Naive thymus-derived CD4-positive, alpha-beta T cell (primary cell): Measurements from ENCODE around the gene RYK. TPM values are rescaled to one million over a fixed set of nuclear protein-coding genes. Genes with fewer than 3 reads are reported as not detected.
A peak's percentile ranks its signal among the peaks of the same experiment; 100 is the strongest.

Source experiments
- ATAC-seq: fragments of 150-1000 bp; cut with Tn5 transposase; 2 replicates; pipeline ENCODE4 v1.10.0; 2021; ENCODE audit warnings: mild to moderate bottlenecking, moderate library complexity
- CTCF ChIA-PET: fragments of 350-600 bp; sonication (Branson Sonifier 250); formaldehyde crosslinking; loops from one replicate; lab custom pipeline; 2021; ENCODE audit warnings: antibody characterized with exemption; lab: Charles Lee
- POLR2A ChIA-PET: fragments of 350-600 bp; sonication (Branson Sonifier 250); formaldehyde crosslinking; loops from one replicate; lab custom pipeline; 2021; ENCODE audit warnings: antibody characterized with exemption, inconsistent platforms; lab: Charles Lee
- DNase-seq, 9 donors: peaks; one replicate each; pipeline versions ENCODE4 v3.0.0 to v3.0.0-alpha.2; 2020 to 2022; ENCODE audit warnings: mixed read lengths in 1 of 9
- H3K27ac ChIP-seq: one replicate; pipeline ENCODE4 v1.7.0; 2013; ENCODE audit warnings: mild to moderate bottlenecking, low read depth, low read length, moderate library complexity
- H3K27me3 ChIP-seq, 2 donors: one replicate each; pipeline ENCODE4 v1.7.0; 2013; ENCODE audit warnings: low read length in 2 of 2, mild to moderate bottlenecking in 2 of 2, moderate library complexity in 2 of 2; ENCODE audit not compliant: control insufficient read depth in 2 of 2, insufficient read depth in 2 of 2
- H3K36me3 ChIP-seq, 3 experiments: 1 replicate in 2 of 3; 2 replicates in 1 of 3; pipeline ENCODE4 v1.7.0; 2013; ENCODE audit warnings: low read length in 3 of 3, mild to moderate bottlenecking in 3 of 3, moderate library complexity in 1 of 3; ENCODE audit not compliant: insufficient read depth in 3 of 3, control insufficient read depth in 2 of 3
- H3K4me1 ChIP-seq, 2 donors: one replicate each; pipeline ENCODE4 v1.7.0; 2013; ENCODE audit warnings: low read length in 2 of 2, mild to moderate bottlenecking in 2 of 2, moderate library complexity in 1 of 2; ENCODE audit not compliant: control insufficient read depth in 2 of 2, insufficient read depth in 2 of 2
- H3K4me3 ChIP-seq: 2 replicates; pipeline ENCODE4 v1.7.0; 2013; ENCODE audit warnings: mild to moderate bottlenecking, low read length
- H3K9me3 ChIP-seq, 3 experiments: 1 replicate in 2 of 3; 2 replicates in 1 of 3; pipeline ENCODE4 v1.7.0; 2013; ENCODE audit warnings: low read length in 3 of 3; ENCODE audit not compliant: control insufficient read depth in 2 of 3
- H3K27ac Mint-ChIP-seq, 9 donors: one replicate each; pipeline ENCODE4 v1.8.0; 2020 to 2022; ENCODE audit warnings: mixed read lengths in 9 of 9, mild to moderate bottlenecking in 8 of 9, moderate library complexity in 5 of 9, inconsistent platforms in 2 of 9
- H3K27me3 Mint-ChIP-seq, 5 donors: one replicate each; pipeline ENCODE4 v1.8.0; 2021 to 2022; ENCODE audit warnings: mixed read lengths in 5 of 5, mild to moderate bottlenecking in 1 of 5
- H3K36me3 Mint-ChIP-seq, 5 donors: one replicate each; pipeline ENCODE4 v1.8.0; 2020 to 2022; ENCODE audit warnings: mixed read lengths in 5 of 5, mild to moderate bottlenecking in 3 of 5, inconsistent platforms in 1 of 5
- H3K4me1 Mint-ChIP-seq, 7 donors: one replicate each; pipeline ENCODE4 v1.8.0; 2020 to 2022; ENCODE audit warnings: mixed read lengths in 7 of 7, mild to moderate bottlenecking in 3 of 7, inconsistent platforms in 1 of 7
- H3K4me3 Mint-ChIP-seq, 10 donors: one replicate each; pipeline ENCODE4 v1.8.0; 2020 to 2022; ENCODE audit warnings: mild to moderate bottlenecking in 10 of 10, mixed read lengths in 10 of 10, moderate library complexity in 6 of 10, inconsistent platforms in 2 of 10
- H3K9me3 Mint-ChIP-seq, 11 donors: one replicate each; pipeline ENCODE4 v1.8.0; 2020 to 2022; ENCODE audit warnings: mixed read lengths in 11 of 11, mild to moderate bottlenecking in 4 of 11, inconsistent platforms in 1 of 11, moderate library complexity in 1 of 11
- intact Hi-C, 2 donors: fragments of 100-400 bp; cut with micrococcal nuclease; formaldehyde crosslinking; loops; one replicate each; pipeline ENCODE4 v1.15.1; 2023
- polyA plus RNA-seq, 2 donors: library from polyadenylated mRNA; unstranded; fragments of 300-500 nt; fragmentation: Illumina TruSeq; gene quantifications; one replicate each; pipeline ENCODE4 v1.2.3, GENCODE V29; 2021
- total RNA-seq, 6 experiments: library from RNA in 5 of 6; stranded (reverse) in 5 of 6; gene quantifications; 1 replicate in 5 of 6; 2 replicates in 1 of 6; pipeline ENCODE4 v1.2.3 and lab custom pipeline; 2021 to 2026

RYK gene
- total RNA-seq: 10 to 100 TPM; 10.7 to 53.5 (median 50.5) TPM
- polyA plus RNA-seq: 10 to 100 TPM in 1 of 2 donors, 1 to 10 TPM in 1; 6.9 to 10.5 TPM
- total RNA-seq (lab: John Stamatoyannopoulos, UW): 65.6 reads per million, percentile 77 among the genes with 10 or more reads in this experiment

DNA sequence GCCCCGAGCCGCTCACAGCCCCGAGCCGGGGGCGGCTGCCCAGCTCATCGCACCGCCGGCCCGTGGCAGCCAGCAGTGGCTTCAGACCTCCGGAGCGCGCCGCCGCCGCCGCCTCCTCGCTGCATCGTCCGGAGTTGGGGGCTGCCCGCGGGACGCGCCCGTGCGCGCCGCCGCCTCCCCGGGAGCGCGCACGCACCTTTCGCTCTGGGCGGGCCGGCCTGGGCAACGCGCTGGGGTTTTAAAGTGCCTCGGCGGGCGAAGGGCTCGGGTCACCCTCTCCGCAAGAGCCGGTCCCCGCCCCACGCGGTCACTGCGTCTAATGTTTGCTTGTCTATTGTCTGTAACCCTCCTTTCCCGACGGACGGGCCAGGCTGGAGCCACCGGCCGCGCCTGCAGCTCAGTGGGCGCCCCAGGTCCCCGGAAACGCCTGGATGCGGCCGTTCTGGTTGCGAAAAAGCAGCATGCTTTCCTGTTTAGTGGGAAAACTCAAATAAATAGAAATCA, at the start of gene RYK:
Gene RYK, minus strand, starts transcription at position 143 of the 504 bp plus-strand sequence. CDS start 205 bp downstream, outside the sequence.
- peaks cover 0 to 10% (median 5%) of the 10 kb centered on the region in 11 donors for H3K9me3 Mint-ChIP-seq
- DNase-seq (peak; percentile 65 to 85 (median 79)), ATAC-seq (peak; percentile 93)
- Histone ChIP-seq H3K9me3 (no peaks in the 10 kb centered on the region), H3K4me3 (peak within 1 kb of the TSS; percentile 78), H3K27ac (peak within 1 kb of the TSS; percentile 86), H3K27me3 (no peaks in the 10 kb centered on the region), H3K36me3 (peaks cover 0 to 6% (median 0%) of the 10 kb centered on the region in 3 experiments), H3K4me1 (peaks cover 12 to 14% of the 10 kb centered on the region in 2 donors)
- ChIA-PET POLR2A (interaction anchor here (0.8 to 1.5 kb wide), 6 partner anchors 10 to 677 kb away, joined by 3 to 6 read pairs (median 4); partner anchors contain the start of gene CDV3), CTCF (interaction anchor here (1.9 kb wide), 1 partner anchor 26 kb away, joined by 6 read pairs; no protein-coding TSS in a partner anchor)
- peak within 1 kb of the TSS; percentile 72 to 99 (median 95) for H3K27ac Mint-ChIP-seq
- peak within 1 kb of the TSS; percentile 90 to 99 (median 96) for H3K4me3 Mint-ChIP-seq
- H3K27me3 Mint-ChIP-seq: peaks cover 0 to 54% (median 0%) of the 10 kb centered on the region in 5 donors
- peaks cover 25 to 62% (median 57%) of the 10 kb centered on the region in 7 donors for H3K4me1 Mint-ChIP-seq
- peaks cover 0 to 16% (median 8%) of the 10 kb centered on the region in 5 donors for H3K36me3 Mint-ChIP-seq
- intact Hi-C loops: loop anchor here (1.0 to 2.0 kb wide), 5 partner anchors 37 to 1528 kb away; partner anchors contain the start of genes CEP63 (in 2 of the 2), CDV3 (in 1 of the 2) and NPHP3 (in 1 of the 2)

GRCh38 chr3:134299888-134300206, 49.2 kb upstream of the RYK start:
- no peaks in the 10 kb centered on the region for H3K36me3 Mint-ChIP-seq
- ATAC-seq (no peak), DNase-seq (no peak)
- H3K4me1 ChIP-seq: peaks cover 3 to 4% of the 10 kb centered on the region in 2 donors
- no peak overlapping the region for H3K27ac ChIP-seq
- CTCF ChIA-PET: no interaction called here
- H3K4me3 ChIP-seq: no peak overlapping the region
- H3K9me3 ChIP-seq: no peaks in the 10 kb centered on the region
- intact Hi-C loops: loop anchor here (1.0 kb wide), 1 partner anchor 87 kb away; no protein-coding TSS in a partner anchor
- H3K27ac Mint-ChIP-seq: no peak overlapping the region
- H3K27me3 Mint-ChIP-seq: peaks cover 5 to 60% (median 18%) of the 10 kb centered on the region in 5 donors
- no peaks in the 10 kb centered on the region for H3K36me3 ChIP-seq
- no peaks in the 10 kb centered on the region for H3K27me3 ChIP-seq
- no peak overlapping the region for H3K4me3 Mint-ChIP-seq
- POLR2A ChIA-PET: no interaction called here
- peaks cover 0 to 5% (median 0%) of the 10 kb centered on the region in 11 donors for H3K9me3 Mint-ChIP-seq
- peaks cover 0 to 3% (median 0%) of the 10 kb centered on the region in 7 donors for H3K4me1 Mint-ChIP-seq

GRCh38 chr3:134299185-134299887, 48.7 kb upstream of the RYK start:
- Histone ChIP-seq H3K9me3 (no peaks in the 10 kb centered on the region), H3K4me3 (no peak overlapping the region), H3K4me1 (peaks cover 8 to 9% of the 10 kb centered on the region in 2 donors), H3K27me3 (no peaks in the 10 kb centered on the region), H3K36me3 (no peaks in the 10 kb centered on the region), H3K27ac (no peak overlapping the region)
- intact Hi-C loops: loop anchor here in 1 of 2 donors (1.0 kb wide), 1 partner anchor 86 kb away; no protein-coding TSS in a partner anchor
- peak overlapping the region in 1 of 9 donors; percentile 14 for H3K27ac Mint-ChIP-seq
- H3K36me3 Mint-ChIP-seq: no peaks in the 10 kb centered on the region
- ChIA-PET POLR2A (no interaction called here), CTCF (interaction anchor here (0.5 to 1.1 kb wide), 2 partner anchors 87 to 192 kb away, joined by 3 read pairs; no protein-coding TSS in a partner anchor)
- peak in 1 of 9 donors; percentile 12 for DNase-seq
- peaks cover 0 to 5% (median 0%) of the 10 kb centered on the region in 11 donors for H3K9me3 Mint-ChIP-seq
- H3K4me3 Mint-ChIP-seq: no peak overlapping the region
- no peak for ATAC-seq
- peaks cover 0 to 3% (median 0%) of the 10 kb centered on the region in 7 donors for H3K4me1 Mint-ChIP-seq
- peaks cover 2 to 55% (median 14%) of the 10 kb centered on the region in 5 donors for H3K27me3 Mint-ChIP-seq

DNA sequence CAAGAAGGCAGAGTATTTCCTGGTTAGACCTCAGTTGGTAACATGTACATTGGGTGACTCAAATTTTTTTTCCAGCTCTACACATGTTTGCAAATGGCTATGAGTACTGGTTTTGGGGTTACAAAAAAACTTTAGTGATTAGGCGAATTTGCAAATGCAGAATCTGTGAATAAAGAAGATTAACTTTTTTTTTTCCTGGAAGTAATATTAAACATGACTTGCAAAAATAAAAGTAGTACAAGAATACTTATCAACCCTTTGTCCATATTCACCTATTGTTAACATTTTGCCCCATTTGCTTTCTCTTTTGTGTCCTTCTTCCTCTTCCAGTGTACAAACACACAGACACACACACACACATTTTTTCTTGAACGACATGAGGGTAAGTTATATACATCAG, 47.6 kb upstream of the RYK start:
- Mint-ChIP-seq H3K4me1 (peaks cover 0 to 3% (median 0%) of the 10 kb centered on the region in 7 donors), H3K4me3 (no peak overlapping the region), H3K27me3 (peaks cover 0 to 44% (median 12%) of the 10 kb centered on the region in 5 donors), H3K27ac (no peak overlapping the region), H3K36me3 (no peaks in the 10 kb centered on the region), H3K9me3 (peaks cover 0 to 5% (median 0%) of the 10 kb centered on the region in 11 donors)
- POLR2A ChIA-PET: interaction anchor here (0.7 kb wide), 1 partner anchor 14 kb away, joined by 4 read pairs; no protein-coding TSS in a partner anchor
- H3K27ac ChIP-seq: no peak overlapping the region
- ATAC-seq (no peak), DNase-seq (no peak)
- no peaks in the 10 kb centered on the region for H3K36me3 ChIP-seq
- CTCF ChIA-PET: interaction anchor here (1.1 kb wide), 1 partner anchor 85 kb away, joined by 3 read pairs; no protein-coding TSS in a partner anchor
- H3K27me3 ChIP-seq: no peaks in the 10 kb centered on the region
- intact Hi-C loops: no loop called here
- H3K4me1 ChIP-seq: peaks cover 15 to 16% of the 10 kb centered on the region in 2 donors
- no peak overlapping the region for H3K4me3 ChIP-seq
- no peaks in the 10 kb centered on the region for H3K9me3 ChIP-seq

- Histone ChIP-seq H3K36me3 (no peaks in the 10 kb centered on the region), H3K27me3 (no peaks in the 10 kb centered on the region), H3K27ac (no peak overlapping the region), H3K4me3 (no peak overlapping the region), H3K9me3 (no peaks in the 10 kb centered on the region), H3K4me1 (peaks cover 15 to 18% of the 10 kb centered on the region in 2 donors)
- CTCF ChIA-PET: no interaction called here
- Mint-ChIP-seq H3K27me3 (peaks cover 0 to 37% (median 12%) of the 10 kb centered on the region in 5 donors), H3K9me3 (peaks cover 0 to 5% (median 0%) of the 10 kb centered on the region in 11 donors), H3K4me1 (peaks cover 0 to 3% (median 0%) of the 10 kb centered on the region in 7 donors), H3K27ac (no peak overlapping the region), H3K4me3 (no peak overlapping the region), H3K36me3 (no peaks in the 10 kb centered on the region)
- ATAC-seq (no peak), DNase-seq (no peak)
- intact Hi-C loops: no loop called here
- POLR2A ChIA-PET: no interaction called here
Observed at GRCh38 chr3:134296616-134297015, 46.0 kb upstream of the RYK start.

GRCh38 chr3:134295930-134296329, 45.3 kb upstream of the RYK start:
- H3K9me3 ChIP-seq: no peaks in the 10 kb centered on the region
- peaks cover 0 to 5% (median 0%) of the 10 kb centered on the region in 7 donors for H3K4me1 Mint-ChIP-seq
- no peak for DNase-seq
- no peaks in the 10 kb centered on the region for H3K36me3 Mint-ChIP-seq
- H3K27me3 ChIP-seq: no peaks in the 10 kb centered on the region
- no peak overlapping the region for H3K4me3 ChIP-seq
- H3K4me1 ChIP-seq: peaks cover 15 to 18% of the 10 kb centered on the region in 2 donors
- CTCF ChIA-PET: no interaction called here
- peaks cover 0 to 42% (median 12%) of the 10 kb centered on the region in 5 donors for H3K27me3 Mint-ChIP-seq
- no peaks in the 10 kb centered on the region for H3K36me3 ChIP-seq
- H3K9me3 Mint-ChIP-seq: peaks cover 0 to 5% (median 0%) of the 10 kb centered on the region in 11 donors
- no peak overlapping the region for H3K27ac Mint-ChIP-seq
- H3K27ac ChIP-seq: no peak overlapping the region
- no peak for ATAC-seq
- POLR2A ChIA-PET: interaction anchor here (0.5 kb wide), 1 partner anchor 718 kb away, joined by 3 read pairs; no protein-coding TSS in a partner anchor
- H3K4me3 Mint-ChIP-seq: no peak overlapping the region
- intact Hi-C loops: loop anchor here (2.0 kb wide), 1 partner anchor 45 kb away; the partner anchor contains the start of gene RYK (in 2 of the 2)
